Endothelial cell (in vitro differentiated cells): ENCODE results near the gene MRPL47. TPM values are rescaled to one million over a fixed set of nuclear protein-coding genes. Genes with fewer than 3 reads are reported as not detected.

ENCODE experiments used
- DNase-seq: peaks from one replicate; pipeline ENCODE4 v3.0.0; 2021; ENCODE audit warnings: low spot score
- H3K27ac Mint-ChIP-seq: one replicate; pipeline ENCODE4 v1.8.0; 2021; ENCODE audit warnings: mixed read lengths, inconsistent platforms; ENCODE audit not compliant: unreplicated experiment
- H3K27me3 Mint-ChIP-seq: one replicate; pipeline ENCODE4 v1.8.0; 2021; ENCODE audit warnings: mild to moderate bottlenecking, moderate library complexity, mixed read lengths, inconsistent platforms; ENCODE audit not compliant: unreplicated experiment
- H3K36me3 Mint-ChIP-seq: one replicate; pipeline ENCODE4 v1.8.0; 2021; ENCODE audit warnings: mild to moderate bottlenecking, low read depth, mixed read lengths, inconsistent platforms; ENCODE audit not compliant: unreplicated experiment
- H3K4me1 Mint-ChIP-seq: one replicate; pipeline ENCODE4 v1.8.0; 2021; ENCODE audit warnings: mild to moderate bottlenecking, mixed read lengths, inconsistent platforms; ENCODE audit not compliant: unreplicated experiment
- H3K4me3 Mint-ChIP-seq: one replicate; pipeline ENCODE4 v1.8.0; 2021; ENCODE audit warnings: mild to moderate bottlenecking, mixed read lengths, inconsistent platforms; ENCODE audit not compliant: unreplicated experiment
- H3K9me3 Mint-ChIP-seq: one replicate; pipeline ENCODE4 v1.8.0; 2021; ENCODE audit warnings: mixed read lengths, inconsistent platforms; ENCODE audit not compliant: unreplicated experiment
- CTCF ChIP-seq: fragments of 200-600 bp; sonication (generic); IDR thresholded peaks from one replicate; pipeline ENCODE4 v1.5.0; 2021; ENCODE audit warnings: antibody characterized with exemption; ENCODE audit not compliant: unreplicated experiment
- long read RNA-seq: library from polyadenylated mRNA; unstranded; transcript quantifications from one replicate; pipeline ENCODE4 v2.0.0, GENCODE V29; 2020; ENCODE audit not compliant: unreplicated experiment
- total RNA-seq: library from RNA; stranded (reverse); fragmentation: NEBNext Ultra II Directional; extraction: Animal tissue kit (Norgen Biotek cat#: 25700); gene quantifications from one replicate; pipeline ENCODE4 v1.2.1, GENCODE V29; 2021; ENCODE audit not compliant: unreplicated experiment

MRPL47 gene
- 39.0 TPM for total RNA-seq
- long read RNA-seq, transcript MRPL47-203 (7 exons, 1,370 nt), result major isoform, 39 of 51 reads
- long read RNA-seq, partial matches to known transcripts, result 0 of 51 reads
- long read RNA-seq, other reads (novel, unspliced or antisense), result 5 of 51 reads

DNA sequence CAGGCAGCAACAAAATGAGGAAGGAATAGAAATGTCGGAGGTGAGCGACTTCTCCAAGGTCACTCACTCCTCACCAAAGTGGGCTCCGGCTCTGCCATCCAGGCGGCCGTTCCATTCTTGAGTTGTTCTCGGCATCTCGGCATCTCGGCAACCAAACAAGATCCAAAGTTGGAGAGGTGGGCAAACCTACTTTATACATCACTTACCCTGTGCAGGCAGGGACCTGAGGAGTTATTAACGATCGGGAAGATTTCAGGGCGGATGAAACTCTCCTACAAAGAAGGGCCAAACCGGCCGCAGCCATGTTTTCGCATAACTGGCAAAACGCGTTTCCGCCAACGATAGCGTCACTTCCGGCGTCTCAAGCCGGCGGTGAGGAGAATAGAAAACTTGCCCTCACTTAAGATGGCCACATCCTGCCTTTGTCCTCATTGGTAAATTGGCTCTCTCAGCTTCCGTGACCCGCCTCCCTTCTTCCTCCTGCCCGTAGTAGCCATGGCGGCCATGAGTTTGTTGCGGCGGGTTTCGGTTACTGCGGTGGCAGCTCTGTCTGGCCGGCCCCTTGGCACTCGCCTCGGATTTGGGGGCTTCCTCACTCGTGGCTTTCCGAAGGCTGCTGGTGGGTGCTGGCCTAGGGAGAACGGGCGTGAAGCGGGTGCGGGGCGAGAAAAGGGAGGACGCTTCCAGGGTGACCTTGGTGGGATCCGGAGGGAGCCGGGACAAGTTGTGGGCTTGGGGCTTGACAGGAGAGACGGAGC is at the start of gene MRPL47, which contains the start of gene NDUFB5:
MRPL47 (minus strand) TSS at position 318 of the 758 bp plus-strand sequence; CDS start at position 304, 14 bp downstream.
NDUFB5 (plus strand) TSS at position 474 of the 758 bp plus-strand sequence; CDS start at position 496, 22 bp downstream.
- H3K27ac Mint-ChIP-seq, result peak within 1 kb of the TSS; percentile 100
- no peak for TF ChIP-seq CTCF
- H3K36me3 Mint-ChIP-seq, result peaks cover 7% of the 10 kb centered on the region
- no peaks in the 10 kb centered on the region for H3K9me3 Mint-ChIP-seq
- peaks cover 10% of the 10 kb centered on the region for H3K27me3 Mint-ChIP-seq
- H3K4me3 Mint-ChIP-seq, result peak within 1 kb of the TSS; percentile 100
- peaks cover 17% of the 10 kb centered on the region for H3K4me1 Mint-ChIP-seq
- DNase-seq, result peak; percentile 84

DNA sequence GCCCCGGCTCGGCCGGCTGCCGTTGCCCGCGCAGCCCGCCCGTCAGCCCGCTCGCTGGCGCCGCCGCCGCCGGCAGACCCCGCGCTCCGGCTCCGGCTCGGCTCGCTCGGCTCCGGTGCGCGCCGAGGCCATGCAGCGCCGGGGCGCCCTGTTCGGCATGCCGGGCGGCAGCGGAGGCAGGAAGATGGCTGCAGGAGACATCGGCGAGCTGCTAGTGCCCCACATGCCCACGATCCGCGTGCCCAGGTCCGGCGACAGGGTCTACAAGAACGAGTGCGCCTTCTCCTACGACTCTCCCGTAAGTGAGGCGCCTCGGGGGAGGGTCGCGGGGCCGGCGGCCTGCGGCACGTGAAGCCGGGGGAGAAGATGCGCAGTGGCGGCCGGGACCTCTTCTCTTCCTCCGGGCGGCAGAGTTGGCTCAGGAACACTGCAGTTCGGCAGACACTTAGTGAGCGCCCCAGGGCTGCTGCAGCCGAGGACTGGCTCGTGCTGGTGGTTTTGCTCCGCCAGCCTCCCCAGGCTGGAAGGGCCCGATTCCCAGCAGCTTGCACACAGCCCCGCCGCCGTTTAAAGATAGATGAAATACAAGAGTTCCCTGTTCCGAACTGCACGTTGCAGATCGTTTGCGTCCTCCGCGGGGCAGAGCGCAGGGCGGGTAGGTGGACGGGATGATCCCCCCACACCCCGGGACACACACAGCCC is 48.8 kb upstream of the MRPL47 start:
- peak overlapping the region; percentile 98 for H3K4me3 Mint-ChIP-seq
- no peak for TF ChIP-seq CTCF
- peaks cover 21% of the 10 kb centered on the region for H3K36me3 Mint-ChIP-seq
- H3K9me3 Mint-ChIP-seq, result no peaks in the 10 kb centered on the region
- peak; percentile 66 for DNase-seq
- peaks cover 19% of the 10 kb centered on the region for H3K27me3 Mint-ChIP-seq
- H3K27ac Mint-ChIP-seq, result peak overlapping the region; percentile 91
- peaks cover 28% of the 10 kb centered on the region for H3K4me1 Mint-ChIP-seq

DNA sequence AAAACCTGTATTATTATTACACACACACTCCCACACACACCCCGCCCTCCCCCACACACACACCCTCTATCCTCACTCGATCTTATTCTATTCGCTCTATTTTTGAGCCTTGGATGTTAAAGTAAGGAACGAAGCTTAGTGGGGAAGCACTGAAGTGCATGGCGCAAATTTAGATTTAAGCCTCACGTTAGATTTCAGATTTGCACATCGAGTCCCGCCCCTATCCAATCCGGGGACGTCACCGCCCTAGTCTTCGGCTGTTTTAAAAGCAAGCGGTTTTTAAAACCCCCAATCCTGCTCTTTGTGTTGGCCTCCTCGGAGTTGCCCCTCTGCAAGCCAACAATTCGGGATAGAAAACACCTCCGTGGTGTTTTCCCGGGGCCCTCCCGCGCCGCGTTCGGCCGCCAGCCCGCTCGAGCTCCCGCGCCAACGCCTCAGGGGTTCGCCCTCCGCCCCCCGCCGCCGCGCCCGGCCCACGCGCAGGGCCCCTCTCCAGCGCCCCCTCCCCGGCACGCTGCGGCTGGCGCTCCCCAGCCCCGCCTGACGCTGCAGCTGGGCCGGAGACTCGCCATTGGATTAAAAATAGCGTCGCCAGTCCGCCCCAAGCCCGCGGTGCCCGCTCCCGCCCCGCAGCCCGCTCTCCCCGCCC is 48.1 kb upstream of the MRPL47 start, which contains the start of gene USP13:
USP13 (plus strand) TSS at position 594 of the 649 bp plus-strand sequence. CDS start 186 bp downstream, outside the sequence.
- no peaks in the 10 kb centered on the region for H3K9me3 Mint-ChIP-seq
- H3K27me3 Mint-ChIP-seq, result peaks cover 19% of the 10 kb centered on the region
- DNase-seq, result peak; percentile 75
- H3K4me1 Mint-ChIP-seq, result peaks cover 23% of the 10 kb centered on the region
- peak within 1 kb of the TSS; percentile 91 for H3K27ac Mint-ChIP-seq
- no peak for TF ChIP-seq CTCF
- peaks cover 16% of the 10 kb centered on the region for H3K36me3 Mint-ChIP-seq
- H3K4me3 Mint-ChIP-seq, result peak within 1 kb of the TSS; percentile 98

DNA sequence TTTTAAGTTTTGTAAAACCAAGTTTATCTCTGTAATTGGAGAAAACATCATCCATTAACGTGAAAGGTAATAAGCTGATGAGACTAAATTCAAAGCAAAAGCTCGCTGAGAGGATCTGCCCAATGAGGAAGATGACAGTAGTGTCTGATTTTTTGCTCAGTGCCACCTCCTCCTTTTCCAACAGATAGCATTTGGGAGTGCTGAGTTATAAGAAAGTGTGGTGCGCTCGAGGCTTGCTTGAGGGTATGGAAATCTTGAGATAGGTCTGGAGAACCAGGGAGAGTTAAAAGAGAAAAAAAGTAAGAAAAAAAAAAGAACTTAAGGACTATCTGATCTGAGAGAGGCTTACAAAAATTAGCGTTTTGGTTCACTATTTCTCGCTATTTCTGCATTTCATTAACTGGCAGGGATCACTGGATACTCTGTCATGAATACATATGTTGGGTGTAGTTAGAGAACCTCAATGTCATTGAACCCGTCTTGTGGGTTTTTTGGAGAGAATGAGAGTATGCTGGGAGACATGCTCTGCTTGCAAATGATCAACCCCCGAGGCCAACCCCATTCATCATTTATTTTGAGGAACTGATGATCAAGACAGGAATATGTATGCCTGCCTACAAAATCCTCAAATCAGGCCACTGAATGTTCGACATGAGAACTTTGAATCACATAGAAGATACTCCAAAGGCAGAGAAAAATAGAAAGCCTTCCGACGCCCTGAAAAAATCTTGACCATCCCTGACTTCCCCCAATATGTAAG is 47.4 kb upstream of the MRPL47 start:
- H3K27ac Mint-ChIP-seq, result peak overlapping the region; percentile 91
- DNase-seq, result no peak
- H3K36me3 Mint-ChIP-seq, result peaks cover 14% of the 10 kb centered on the region
- no peaks in the 10 kb centered on the region for H3K9me3 Mint-ChIP-seq
- H3K4me3 Mint-ChIP-seq, result peak overlapping the region; percentile 95
- no peak for TF ChIP-seq CTCF
- H3K27me3 Mint-ChIP-seq, result peaks cover 19% of the 10 kb centered on the region
- peaks cover 23% of the 10 kb centered on the region for H3K4me1 Mint-ChIP-seq
